GM06990 (cell line): ENCODE measurements around the gene CACNB2.
"Not testable (repeated sequence)": the region's sequence is repeated elsewhere in the genome, so short reads cannot be mapped to it uniquely, and the experiment has no call there.

Source experiments
- DNase-seq: peaks from one replicate; pipeline ENCODE4 v3.0.0-alpha.2; 2011; ENCODE audit not compliant: insufficient read length; ENCODE audit errors: extremely low read depth
- H3K27me3 ChIP-seq: replicated peaks from 2 replicates; pipeline ENCODE4 v1.6.0; 2011; ENCODE audit warnings: low read length; ENCODE audit not compliant: control insufficient read depth, insufficient read depth
- H3K36me3 ChIP-seq: 2 replicates; pipeline ENCODE4 v1.5.1; 2011; ENCODE audit warnings: low read length; ENCODE audit not compliant: control insufficient read depth, insufficient read depth
- H3K4me3 ChIP-seq: replicated peaks from 2 replicates; pipeline ENCODE4 v1.5.1; 2011; ENCODE audit warnings: low read depth, mild to moderate bottlenecking, control low read depth, low read length
- TF ChIP-seq, protein P1 (sequence below): IDR thresholded peaks from 2 replicates; pipeline ENCODE4 v1.5.1; 2011; ENCODE audit warnings: low read length, control low read depth, mild to moderate bottlenecking, inconsistent platforms; ENCODE audit not compliant: insufficient read depth, poor library complexity, severe bottlenecking

The CACNB2 gene

DNA sequence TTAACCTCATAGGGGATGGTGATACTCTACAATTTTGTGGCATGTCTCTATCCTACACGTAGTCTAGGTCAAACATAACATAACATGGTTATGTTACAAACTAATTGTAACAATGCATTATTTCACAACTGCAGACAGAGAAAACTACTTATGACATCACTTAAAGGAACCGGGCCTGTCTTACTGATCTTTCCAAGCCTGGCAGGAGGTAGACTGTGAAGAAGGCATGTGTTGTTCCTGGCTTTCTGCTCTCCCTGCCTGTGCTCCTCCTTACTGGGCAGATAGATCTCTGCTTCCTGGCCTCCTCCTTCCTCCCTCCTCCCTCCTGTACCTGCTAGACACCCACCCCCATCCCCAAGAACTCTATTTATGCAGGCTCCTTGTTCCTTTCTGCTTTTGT, 5.4 kb downstream of the CACNB2 start:
- H3K36me3 ChIP-seq: no peaks in the 10 kb centered on the region
- H3K27me3 ChIP-seq: no peaks in the 10 kb centered on the region
- DNase-seq: no peak
- TF ChIP-seq, protein P1, sequence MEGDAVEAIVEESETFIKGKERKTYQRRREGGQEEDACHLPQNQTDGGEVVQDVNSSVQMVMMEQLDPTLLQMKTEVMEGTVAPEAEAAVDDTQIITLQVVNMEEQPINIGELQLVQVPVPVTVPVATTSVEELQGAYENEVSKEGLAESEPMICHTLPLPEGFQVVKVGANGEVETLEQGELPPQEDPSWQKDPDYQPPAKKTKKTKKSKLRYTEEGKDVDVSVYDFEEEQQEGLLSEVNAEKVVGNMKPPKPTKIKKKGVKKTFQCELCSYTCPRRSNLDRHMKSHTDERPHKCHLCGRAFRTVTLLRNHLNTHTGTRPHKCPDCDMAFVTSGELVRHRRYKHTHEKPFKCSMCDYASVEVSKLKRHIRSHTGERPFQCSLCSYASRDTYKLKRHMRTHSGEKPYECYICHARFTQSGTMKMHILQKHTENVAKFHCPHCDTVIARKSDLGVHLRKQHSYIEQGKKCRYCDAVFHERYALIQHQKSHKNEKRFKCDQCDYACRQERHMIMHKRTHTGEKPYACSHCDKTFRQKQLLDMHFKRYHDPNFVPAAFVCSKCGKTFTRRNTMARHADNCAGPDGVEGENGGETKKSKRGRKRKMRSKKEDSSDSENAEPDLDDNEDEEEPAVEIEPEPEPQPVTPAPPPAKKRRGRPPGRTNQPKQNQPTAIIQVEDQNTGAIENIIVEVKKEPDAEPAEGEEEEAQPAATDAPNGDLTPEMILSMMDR: no peak
- no peak overlapping the region for H3K4me3 ChIP-seq

DNA sequence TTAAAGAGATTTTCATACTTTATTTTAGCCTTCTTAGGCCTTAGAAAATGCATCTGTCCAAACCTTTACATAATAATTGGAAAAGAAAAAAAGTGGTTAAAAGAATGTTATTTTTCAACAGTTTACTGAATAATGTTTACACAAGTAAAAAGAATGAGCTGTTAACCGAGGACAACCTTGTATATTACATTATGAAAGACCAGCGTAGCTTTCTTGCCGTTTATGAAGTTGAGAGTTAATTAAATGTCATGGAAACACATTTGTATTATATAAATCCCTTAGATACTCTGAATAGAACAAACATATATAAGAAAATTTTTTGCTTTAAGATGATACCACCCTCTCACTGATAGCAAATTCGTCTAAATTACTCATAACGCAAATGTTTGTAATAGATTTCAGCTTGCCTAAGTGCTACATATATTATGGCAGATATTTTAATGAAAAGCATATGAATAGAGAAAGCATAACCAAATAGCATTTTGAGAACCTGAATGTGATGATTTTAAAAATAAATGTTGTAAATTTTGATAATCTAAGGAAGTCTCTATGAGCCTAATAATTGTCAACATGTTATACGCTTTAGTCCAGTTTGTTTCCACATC, 9.1 kb downstream of the CACNB2 start:
- TF ChIP-seq, protein P1: no peak
- DNase-seq: no peak
- Histone ChIP-seq H3K27me3 (no peaks in the 10 kb centered on the region), H3K4me3 (no peak overlapping the region), H3K36me3 (no peaks in the 10 kb centered on the region)

DNA sequence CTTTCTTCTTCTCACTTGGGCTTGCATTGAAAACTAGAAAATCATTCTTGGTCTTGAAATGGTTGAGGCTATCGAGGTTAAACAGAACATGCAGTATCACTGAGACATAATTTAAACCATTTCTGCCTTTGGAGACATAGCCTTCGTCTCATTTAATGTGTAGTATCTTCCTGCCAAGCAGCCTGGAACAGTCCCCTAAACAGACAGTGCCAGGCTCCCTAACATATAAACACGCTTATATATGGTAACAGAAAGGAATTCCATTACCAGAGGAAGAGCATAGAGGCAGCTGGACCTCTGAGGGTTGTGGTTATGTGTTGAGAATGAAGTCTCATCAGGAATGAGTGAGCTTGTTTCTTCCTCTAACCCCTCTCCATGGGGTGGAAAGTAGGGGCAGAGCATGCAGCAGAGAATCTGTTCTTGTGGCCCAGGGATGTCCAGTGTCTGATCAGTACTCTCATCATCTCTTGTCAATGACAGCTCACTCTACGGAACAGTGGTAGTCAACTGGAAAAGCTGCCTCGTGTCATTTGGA, 11.2 kb downstream of the CACNB2 start:
- DNase-seq: no peak
- TF ChIP-seq, protein P1: no peak
- H3K4me3 ChIP-seq: no peak overlapping the region
- no peaks in the 10 kb centered on the region for H3K36me3 ChIP-seq
- no peaks in the 10 kb centered on the region for H3K27me3 ChIP-seq

DNA sequence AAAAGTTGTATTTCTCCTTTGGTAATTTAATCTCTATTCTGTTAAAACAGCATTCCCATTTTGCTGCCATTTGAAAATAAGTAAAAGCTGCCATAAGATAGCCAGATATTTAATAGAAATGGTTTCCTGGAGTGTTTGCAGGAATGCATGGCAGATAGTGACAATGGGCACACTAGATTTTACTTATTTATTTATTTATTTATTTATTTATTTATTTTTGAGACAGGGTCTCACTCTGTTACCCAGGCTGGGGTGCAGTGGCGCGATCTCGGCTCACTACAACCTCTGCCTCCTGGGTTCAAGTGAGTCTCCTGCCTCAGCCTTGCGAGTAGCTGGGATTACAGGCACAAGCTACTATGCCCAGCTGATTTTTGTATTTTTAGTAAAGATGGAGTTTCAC, 13.2 kb downstream of the CACNB2 start:
- H3K27me3 ChIP-seq, H3K4me3 ChIP-seq, H3K36me3 ChIP-seq, DNase-seq: not testable (repeated sequence)

DNA sequence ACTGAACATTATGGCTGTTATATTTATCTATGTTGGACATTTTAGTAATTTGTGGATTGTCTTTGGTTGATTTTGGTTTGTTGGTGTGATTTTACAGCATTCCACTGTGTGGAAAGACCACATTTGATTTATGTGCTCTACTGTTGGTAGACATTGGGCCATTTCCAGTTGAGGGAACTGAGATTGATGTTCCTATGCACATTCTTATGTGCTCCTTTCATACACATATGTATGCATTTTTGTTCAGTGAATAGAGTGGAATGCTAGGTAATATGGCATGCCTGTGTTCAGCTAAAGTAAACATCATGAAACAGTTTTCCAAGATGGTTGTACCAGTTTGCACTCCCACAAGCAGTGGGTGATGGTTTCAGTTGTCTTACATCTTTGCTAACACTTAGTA, 15.1 kb downstream of the CACNB2 start:
- TF ChIP-seq, protein P1: no peak
- Histone ChIP-seq H3K36me3 (no peaks in the 10 kb centered on the region), H3K4me3 (no peak overlapping the region), H3K27me3 (no peaks in the 10 kb centered on the region)
- DNase-seq: no peak

DNA sequence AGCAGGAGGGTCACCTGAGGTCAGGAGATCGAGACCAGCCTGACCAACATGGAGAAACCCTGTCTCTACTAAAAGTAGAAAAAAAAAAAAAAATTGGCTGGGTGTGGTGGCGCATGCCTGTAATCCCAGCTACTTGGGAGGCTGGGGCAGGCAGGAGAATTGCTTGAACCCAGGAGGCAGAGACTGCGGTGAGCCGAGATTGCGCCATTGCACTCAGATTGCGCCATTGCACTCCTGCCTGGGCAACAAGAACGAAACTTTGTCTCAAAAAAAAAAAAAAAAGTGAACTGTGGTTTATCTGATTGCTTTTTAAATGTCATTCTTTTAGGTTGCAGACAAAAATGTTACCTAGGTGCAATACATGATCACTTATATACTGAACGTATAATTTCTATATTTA, 16.6 kb downstream of the CACNB2 start:
- not testable (repeated sequence) for DNase-seq, H3K27me3 ChIP-seq, H3K4me3 ChIP-seq, H3K36me3 ChIP-seq

DNA sequence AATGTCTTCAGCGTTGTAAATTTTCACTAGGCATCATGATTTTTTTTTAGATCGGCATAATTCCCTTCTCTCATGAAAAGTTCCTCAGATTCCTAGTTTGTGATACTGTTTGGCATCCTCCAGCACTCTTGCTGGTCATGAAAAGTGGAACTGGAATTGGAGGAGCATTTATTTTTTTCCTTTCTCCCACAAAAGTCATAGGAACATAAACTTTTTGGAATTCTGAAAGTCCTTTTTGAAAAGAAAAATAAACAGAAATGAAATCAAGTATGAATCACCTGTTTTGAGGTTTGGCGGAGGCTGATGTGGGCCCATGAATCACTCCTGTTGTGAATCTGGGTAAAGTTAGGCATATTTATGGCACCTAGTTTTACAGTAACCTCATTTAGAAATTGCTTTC, 17.7 kb downstream of the CACNB2 start:
- no peaks in the 10 kb centered on the region for H3K27me3 ChIP-seq
- no peaks in the 10 kb centered on the region for H3K36me3 ChIP-seq
- DNase-seq: no peak
- H3K4me3 ChIP-seq: no peak overlapping the region
- TF ChIP-seq, protein P1: no peak
